IMR-90 (cell line): ENCODE measurements around the gene ZNF763. TPM values are rescaled to one million over a fixed set of nuclear protein-coding genes. Genes with fewer than 3 reads are reported as not detected.
"Not testable (repeated sequence)": the region's sequence is repeated elsewhere in the genome, so short reads cannot be mapped to it uniquely, and the experiment has no call there.

ENCODE experiments used
- ATAC-seq: fragments of 200-7000 bp; cut with Tn5 transposase; 2 replicates; pipeline ENCODE4 v1.9.1; 2020; ENCODE audit warnings: low read depth, mild to moderate bottlenecking, moderate library complexity
- BruUV-seq: library from RNA; stranded (reverse); fragments of 400-500 nt; replicated peaks from 2 replicates; lab custom pipeline; 2021; lab: Mats Ljungman, UMichigan
- CTCF ChIA-PET: fragments of 300-600 bp; formaldehyde crosslinking; extraction: SDS; loops from one replicate; lab custom pipeline; 2021; ENCODE audit warnings: antibody characterized with exemption; lab: Yijun Ruan, JAX
- POLR2A ChIA-PET: fragments of 300-600 bp; sonication (Branson Sonifier 250); formaldehyde crosslinking; loops from one replicate; lab custom pipeline; 2022; ENCODE audit warnings: antibody characterized with exemption; ENCODE audit not compliant: unreplicated experiment; lab: Charles Lee
- DNase-seq: peaks from one replicate; pipeline ENCODE4 v3.0.0; 2013
- H2AFZ ChIP-seq: replicated peaks from 2 replicates; pipeline ENCODE3; 2013; ENCODE audit warnings: low read length, mild to moderate bottlenecking; ENCODE audit not compliant: poor library complexity
- H2AK5ac ChIP-seq: 2 replicates; pipeline ENCODE4 v1.6.1; 2013; ENCODE audit warnings: low read depth, low read length, inconsistent platforms
- H2AK9ac ChIP-seq: replicated peaks from 2 replicates; pipeline ENCODE3; 2013; ENCODE audit warnings: mild to moderate bottlenecking, low read depth, low read length, moderate library complexity; ENCODE audit not compliant: poor library complexity
- H2BK120ac ChIP-seq: 2 replicates; pipeline ENCODE4 v1.6.1; 2013; ENCODE audit warnings: low read depth, low read length, inconsistent platforms
- H2BK15ac ChIP-seq: 3 replicates; pipeline ENCODE4 v1.6.1; 2013; ENCODE audit warnings: low read depth, low read length, inconsistent platforms
- H2BK20ac ChIP-seq: 2 replicates; pipeline ENCODE4 v1.6.1; 2013; ENCODE audit warnings: low read depth, mild to moderate bottlenecking, inconsistent platforms, low read length, moderate library complexity
- H2BK5ac ChIP-seq: 2 replicates; pipeline ENCODE4 v1.6.1; 2013; ENCODE audit warnings: mild to moderate bottlenecking, low read depth, low read length, inconsistent platforms; ENCODE audit not compliant: poor library complexity, severe bottlenecking
- H3K14ac ChIP-seq: replicated peaks from 2 replicates; pipeline ENCODE4 v1.6.1; 2013; ENCODE audit warnings: low read depth, low read length, inconsistent platforms
- H3K18ac ChIP-seq: 2 replicates; pipeline ENCODE4 v1.6.1; 2013; ENCODE audit warnings: low read depth, low read length, control low read depth
- H3K23ac ChIP-seq: 2 replicates; pipeline ENCODE4 v1.6.1; 2013; ENCODE audit warnings: low read depth, low read length, inconsistent platforms
- H3K27ac ChIP-seq: 2 replicates; pipeline ENCODE4 v1.5.1; 2013; ENCODE audit warnings: mild to moderate bottlenecking, control low read depth, low read length; ENCODE audit not compliant: insufficient read depth
- H3K27me3 ChIP-seq: 2 replicates; pipeline ENCODE4 v1.6.1; 2013; ENCODE audit warnings: low read length; ENCODE audit not compliant: control insufficient read depth, insufficient read depth
- H3K36me3 ChIP-seq: 2 replicates; pipeline ENCODE4 v1.6.1; 2013; ENCODE audit warnings: low read length, mixed read lengths; ENCODE audit not compliant: control insufficient read depth, insufficient read depth
- H3K4ac ChIP-seq: 2 replicates; pipeline ENCODE4 v1.6.1; 2013; ENCODE audit warnings: low read depth, low read length, inconsistent platforms
- H3K4me1 ChIP-seq: 2 replicates; pipeline ENCODE4 v1.6.1; 2013; ENCODE audit warnings: low read length, mixed read lengths; ENCODE audit not compliant: control insufficient read depth, insufficient read depth
- H3K4me2 ChIP-seq: 2 replicates; pipeline ENCODE4 v1.6.1; 2013; ENCODE audit warnings: low read depth, mild to moderate bottlenecking, control low read depth, low read length, moderate library complexity
- H3K4me3 ChIP-seq: 2 replicates; pipeline ENCODE4 v1.5.1; 2013; ENCODE audit warnings: low read depth, mild to moderate bottlenecking, control low read depth, low read length, moderate library complexity; ENCODE audit not compliant: insufficient read depth
- H3K56ac ChIP-seq: 2 replicates; pipeline ENCODE4 v1.6.1; 2013; ENCODE audit warnings: low read length, inconsistent platforms; ENCODE audit not compliant: insufficient read depth; ENCODE audit errors: extremely low read depth
- H3K79me1 ChIP-seq, 2 experiments: 2 replicates each; pipeline ENCODE4 v1.6.1; 2013; ENCODE audit warnings: low read length in 2 of 2, inconsistent platforms in 1 of 2, low read depth in 1 of 2
- H3K9ac ChIP-seq: 2 replicates; pipeline ENCODE4 v1.6.1; 2013; ENCODE audit warnings: low read depth, low read length, control low read depth
- H3K9me1 ChIP-seq: 2 replicates; pipeline ENCODE4 v1.6.1; 2013; ENCODE audit warnings: low read length, inconsistent platforms; ENCODE audit not compliant: insufficient read depth
- H3K9me3 ChIP-seq: 2 replicates; pipeline ENCODE4 v1.6.1; 2013; ENCODE audit warnings: low read length; ENCODE audit not compliant: control insufficient read depth, insufficient read depth
- H4K20me1 ChIP-seq: 2 replicates; pipeline ENCODE4 v1.6.1; 2013; ENCODE audit warnings: low read length, inconsistent platforms; ENCODE audit not compliant: insufficient read depth
- H4K5ac ChIP-seq: 2 replicates; pipeline ENCODE4 v1.6.1; 2013; ENCODE audit warnings: mild to moderate bottlenecking, low read depth, low read length, control low read depth
- H4K8ac ChIP-seq, 2 experiments: 2 replicates each; pipeline ENCODE4 v1.6.1; 2013; ENCODE audit warnings: low read depth in 2 of 2, low read length in 2 of 2, control low read depth in 1 of 2, inconsistent platforms in 1 of 2
- H4K91ac ChIP-seq: 2 replicates; pipeline ENCODE4 v1.6.1; 2013; ENCODE audit warnings: low read depth, low read length, inconsistent platforms; ENCODE audit not compliant: insufficient read depth
- WGBS, 2 experiments: methylation state at CpG; one replicate each; pipeline versions ENCODE4 v1.1.5 to v1.1.7; 2013; ENCODE audit warnings: missing lambda C conversion rate in 2 of 2; ENCODE audit not compliant: insufficient read length in 1 of 2; ENCODE audit errors: extremely low coverage in 2 of 2; 5-methylcytosine and 5-hydroxymethylcytosine counted together
- dilution Hi-C: fragments of 300-500 bp; cut with HindIII; formaldehyde crosslinking; loops from one replicate; pipeline ENCODE4 v1.14.3; 2018; ENCODE audit warnings: low sequenced_read_pairs; ENCODE audit not compliant: unreplicated experiment
- in situ Hi-C: fragments of 300-500 bp; cut with MboI; formaldehyde crosslinking; loops from 3 replicates; pipeline ENCODE4 v1.14.3; 2019; ENCODE audit warnings: low sequenced_read_pairs, inconsistent platforms, mixed read lengths
- intact Hi-C: fragments of 100-400 bp; cut with micrococcal nuclease; formaldehyde crosslinking; loops from 2 replicates; pipeline ENCODE4 v1.10.0; 2022
- polyA plus RNA-seq, 3 experiments: library from polyadenylated mRNA; depleted of rRNA; stranded (reverse); fragments of >200 nt; gene quantifications; 2 replicates each; pipeline ENCODE4 v1.2.3, GENCODE V29; 2012; ENCODE audit warnings: low replicate concordance in 1 of 3
- total RNA-seq: library from RNA; depleted of rRNA; stranded (reverse); fragments of >200 nt; gene quantifications from 2 replicates; pipeline ENCODE4 v1.2.3, GENCODE V29; 2012

ZNF763 gene
- total and polyA plus RNA-seq, 2 of the 4 experiments (the other 2 are of a cell fraction): 0.90 to 0.94 TPM

DNA sequence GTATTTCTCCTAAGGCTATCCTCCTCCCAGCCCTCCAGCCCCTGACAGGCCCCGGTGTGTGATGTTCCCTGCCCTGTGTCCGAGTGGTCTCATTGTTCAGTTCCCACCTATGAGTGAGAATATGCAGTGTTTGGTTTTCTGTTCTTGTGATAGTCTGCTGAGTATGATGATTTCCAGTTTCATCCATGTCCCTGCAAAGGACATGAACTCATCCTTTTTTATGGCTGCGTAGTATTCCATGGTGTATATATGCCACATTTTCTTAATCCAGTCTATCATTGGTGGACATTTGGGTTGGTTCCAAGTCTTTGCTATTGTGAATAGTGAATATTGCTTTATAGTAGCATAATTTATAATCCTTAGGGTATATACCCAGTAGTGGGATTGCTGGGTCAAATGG is 29.0 kb upstream of the ZNF763 start:
- H3K14ac ChIP-seq, H3K4me3 ChIP-seq, H2BK20ac ChIP-seq, H3K9ac ChIP-seq, in situ Hi-C loops, H3K79me1 ChIP-seq, H2AFZ ChIP-seq, H2BK5ac ChIP-seq, H3K36me3 ChIP-seq, BruUV-seq, H3K4me2 ChIP-seq, H2AK5ac ChIP-seq, H3K27ac ChIP-seq, H2BK15ac ChIP-seq, H3K56ac ChIP-seq, H4K91ac ChIP-seq, H4K8ac ChIP-seq, DNase-seq, H4K20me1 ChIP-seq, POLR2A ChIA-PET, intact Hi-C loops, H2AK9ac ChIP-seq, H2BK120ac ChIP-seq, CTCF ChIA-PET, ATAC-seq, H3K18ac ChIP-seq, H3K23ac ChIP-seq, H4K5ac ChIP-seq, H3K4ac ChIP-seq, H3K4me1 ChIP-seq, dilution Hi-C loops, H3K9me1 ChIP-seq, H3K27me3 ChIP-seq: not testable (repeated sequence)
- H3K9me3 ChIP-seq: peaks cover 21% of the 10 kb centered on the region
- WGBS, 2 experiments: no CpG with 5 or more reads among the region's 3 CpGs

DNA sequence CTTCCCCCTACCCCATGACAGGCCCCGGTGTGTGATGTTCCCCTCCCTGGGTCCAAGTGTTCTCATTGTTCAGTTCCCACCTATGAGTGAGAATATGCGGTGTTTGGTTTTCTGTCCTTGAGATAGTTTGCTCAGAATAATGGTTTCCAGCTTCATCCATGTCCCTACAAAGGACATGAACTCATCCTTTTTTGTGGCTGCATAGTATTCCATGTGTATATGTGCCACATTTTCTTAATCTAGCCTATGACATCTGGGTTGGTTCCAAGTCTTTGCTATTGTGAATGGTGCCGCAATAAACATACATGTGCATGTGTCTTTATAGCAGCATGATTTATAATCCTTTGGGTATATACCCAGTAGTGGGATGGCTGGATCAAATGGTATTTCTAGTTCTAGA is 26.5 kb upstream of the ZNF763 start:
- H2AK5ac ChIP-seq, H3K23ac ChIP-seq, POLR2A ChIA-PET, H4K5ac ChIP-seq, H4K8ac ChIP-seq, H3K9me1 ChIP-seq, H3K4me3 ChIP-seq, H3K79me1 ChIP-seq, H3K14ac ChIP-seq, ATAC-seq, H3K9ac ChIP-seq, dilution Hi-C loops, H2BK15ac ChIP-seq, H4K20me1 ChIP-seq, BruUV-seq, DNase-seq, H2AK9ac ChIP-seq, H3K18ac ChIP-seq, H3K27me3 ChIP-seq, H4K91ac ChIP-seq, H2BK120ac ChIP-seq, H3K4me2 ChIP-seq, H2AFZ ChIP-seq, H2BK5ac ChIP-seq, H2BK20ac ChIP-seq, CTCF ChIA-PET, H3K4ac ChIP-seq, H3K56ac ChIP-seq, intact Hi-C loops, H3K27ac ChIP-seq, in situ Hi-C loops, H3K4me1 ChIP-seq: not testable (repeated sequence)
- Histone ChIP-seq H3K9me3 (peaks cover 39% of the 10 kb centered on the region), H3K36me3 (peaks cover 11% of the 10 kb centered on the region)
- no CpG with 5 or more reads among the region's 3 CpGs for WGBS, 2 experiments
